Measurements from ENCODE around the gene GTPBP3.

DNA sequence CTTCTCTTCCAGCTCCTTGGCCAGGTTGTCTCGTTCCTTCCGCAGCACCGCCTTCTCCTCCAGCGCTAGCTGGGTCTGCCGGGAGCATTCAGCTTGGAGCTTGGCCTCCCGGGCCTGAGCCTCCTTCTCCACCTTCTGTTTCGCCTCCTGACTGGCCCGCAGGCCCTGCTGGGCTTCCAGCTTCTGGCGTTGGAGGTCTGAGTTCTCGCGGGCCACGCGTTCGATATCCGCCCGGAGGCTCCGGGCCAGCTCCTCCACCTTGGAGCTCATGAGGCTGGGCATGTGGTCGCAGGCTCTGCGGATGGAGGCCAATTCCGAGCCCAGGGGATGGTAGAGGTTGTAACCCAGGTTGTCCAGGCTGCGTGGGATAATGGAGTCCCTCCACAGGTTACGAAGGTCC, 28.0 kb downstream of the GTPBP3 start:
- TF ChIP-seq, protein P1, sequence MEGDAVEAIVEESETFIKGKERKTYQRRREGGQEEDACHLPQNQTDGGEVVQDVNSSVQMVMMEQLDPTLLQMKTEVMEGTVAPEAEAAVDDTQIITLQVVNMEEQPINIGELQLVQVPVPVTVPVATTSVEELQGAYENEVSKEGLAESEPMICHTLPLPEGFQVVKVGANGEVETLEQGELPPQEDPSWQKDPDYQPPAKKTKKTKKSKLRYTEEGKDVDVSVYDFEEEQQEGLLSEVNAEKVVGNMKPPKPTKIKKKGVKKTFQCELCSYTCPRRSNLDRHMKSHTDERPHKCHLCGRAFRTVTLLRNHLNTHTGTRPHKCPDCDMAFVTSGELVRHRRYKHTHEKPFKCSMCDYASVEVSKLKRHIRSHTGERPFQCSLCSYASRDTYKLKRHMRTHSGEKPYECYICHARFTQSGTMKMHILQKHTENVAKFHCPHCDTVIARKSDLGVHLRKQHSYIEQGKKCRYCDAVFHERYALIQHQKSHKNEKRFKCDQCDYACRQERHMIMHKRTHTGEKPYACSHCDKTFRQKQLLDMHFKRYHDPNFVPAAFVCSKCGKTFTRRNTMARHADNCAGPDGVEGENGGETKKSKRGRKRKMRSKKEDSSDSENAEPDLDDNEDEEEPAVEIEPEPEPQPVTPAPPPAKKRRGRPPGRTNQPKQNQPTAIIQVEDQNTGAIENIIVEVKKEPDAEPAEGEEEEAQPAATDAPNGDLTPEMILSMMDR (IDR thresholded peaks at IDR 0.05): no peak
- TF ChIP-seq EP300 (IDR thresholded peaks at IDR 0.05): no peak

Data from tibial nerve (tissue), 4 donors.